Endodermal cell (in vitro differentiated cells): Measurements from ENCODE around the gene C8G. TPM values are rescaled to one million over a fixed set of nuclear protein-coding genes. Genes with fewer than 3 reads are reported as not detected.

Source experiments
- DNase-seq: peaks from one replicate; pipeline ENCODE4 v3.0.0-alpha.2; 2017
- H3K27ac ChIP-seq: 2 replicates; pipeline ENCODE4 v1.5.1; 2013; ENCODE audit warnings: mild to moderate bottlenecking, low read depth, low read length, moderate library complexity
- H3K27me3 ChIP-seq: 2 replicates; pipeline ENCODE4 v1.6.1; 2013; ENCODE audit warnings: mild to moderate bottlenecking, low read length, moderate library complexity; ENCODE audit not compliant: insufficient read depth, control insufficient read depth, poor library complexity, severe bottlenecking
- H3K36me3 ChIP-seq: 2 replicates; pipeline ENCODE4 v1.7.0; 2013; ENCODE audit warnings: mild to moderate bottlenecking, low read length, moderate library complexity; ENCODE audit not compliant: control insufficient read depth, insufficient read depth
- H3K4me1 ChIP-seq: one replicate; pipeline ENCODE4 v1.7.0; 2013; ENCODE audit warnings: low read length; ENCODE audit not compliant: control insufficient read depth, insufficient read depth
- H3K4me3 ChIP-seq: 2 replicates; pipeline ENCODE4 v1.5.1; 2013; ENCODE audit warnings: mild to moderate bottlenecking, low read length, moderate library complexity
- H3K9ac ChIP-seq: 2 replicates; pipeline ENCODE4 v1.6.1; 2013; ENCODE audit warnings: mild to moderate bottlenecking, low read length, moderate library complexity; ENCODE audit not compliant: poor library complexity, severe bottlenecking; ENCODE audit errors: extremely low read depth
- H3K9me3 ChIP-seq: 2 replicates; pipeline ENCODE4 v1.6.1; 2013; ENCODE audit warnings: mild to moderate bottlenecking, low read length, moderate library complexity; ENCODE audit not compliant: control insufficient read depth
- H3K27ac Mint-ChIP-seq: 2 replicates; pipeline ENCODE4 v1.8.0; 2020; ENCODE audit warnings: mixed read lengths
- H3K27me3 Mint-ChIP-seq: 2 replicates; pipeline ENCODE4 v1.8.0; 2021; ENCODE audit warnings: mild to moderate bottlenecking, mixed read lengths; ENCODE audit not compliant: insufficient read depth
- H3K36me3 Mint-ChIP-seq: 2 replicates; pipeline ENCODE4 v1.8.0; 2020; ENCODE audit warnings: low read depth, mixed read lengths
- H3K4me1 Mint-ChIP-seq: 2 replicates; pipeline ENCODE4 v1.8.0; 2020; ENCODE audit warnings: mixed read lengths
- H3K4me3 Mint-ChIP-seq: 2 replicates; pipeline ENCODE4 v1.8.0; 2020; ENCODE audit warnings: mild to moderate bottlenecking, moderate library complexity, mixed read lengths
- H3K9me3 Mint-ChIP-seq: 2 replicates; pipeline ENCODE4 v1.8.0; 2020; ENCODE audit warnings: mild to moderate bottlenecking, mixed read lengths
- CTCF ChIP-seq: fragments of 200-600 bp; sonication (generic); conservative IDR thresholded peaks from 2 replicates; pipeline ENCODE4 v1.5.0; 2021; ENCODE audit warnings: antibody characterized with exemption, mild to moderate bottlenecking
- WGBS, 2 experiments: methylation state at CpG; one replicate each; pipeline versions ENCODE4 v1.1.5 to v1.1.7; 2013; ENCODE audit warnings: missing lambda C conversion rate in 2 of 2, mixed read lengths in 1 of 2; ENCODE audit not compliant: insufficient coverage in 1 of 2, insufficient read length in 1 of 2; 5-methylcytosine and 5-hydroxymethylcytosine counted together
- total RNA-seq, 2 donors: library from RNA; stranded (reverse); fragmentation: NEBNext Ultra II Directional in 1 of 2; extraction: Animal tissue kit (Norgen Biotek cat#: 25700) in 1 of 2; gene quantifications; 2 replicates in 1 of 2; 3 replicates in 1 of 2; pipeline ENCODE4 v1.2.1, GENCODE V29; 2021

C8G gene
- total RNA-seq, 2 donors from 2014 or later: 1.2 to 1.6 TPM

- no peaks in the 10 kb centered on the region for H3K27me3 ChIP-seq
- Mint-ChIP-seq H3K9me3 (no peaks in the 10 kb centered on the region), H3K36me3 (peaks cover 14% of the 10 kb centered on the region), H3K4me3 (no peak overlapping the region), H3K27me3 (no peaks in the 10 kb centered on the region), H3K4me1 (peaks cover 7% of the 10 kb centered on the region), H3K27ac (no peak overlapping the region)
- no peak overlapping the region for H3K9ac ChIP-seq
- H3K27ac ChIP-seq: no peak overlapping the region
- no peak for TF ChIP-seq CTCF
- H3K36me3 ChIP-seq: peaks cover 22% of the 10 kb centered on the region
- DNase-seq: no peak
- no peak overlapping the region for H3K4me3 ChIP-seq
- WGBS, 2 experiments: 90 to 91% methylated on average over 17 to 30 of the region's 30 CpGs
- peaks cover 3% of the 10 kb centered on the region for H3K4me1 ChIP-seq
- H3K9me3 ChIP-seq: no peaks in the 10 kb centered on the region
These were observed 537 bp downstream of the C8G start for GRCh38 chr9:136945333-136946227.

DNA sequence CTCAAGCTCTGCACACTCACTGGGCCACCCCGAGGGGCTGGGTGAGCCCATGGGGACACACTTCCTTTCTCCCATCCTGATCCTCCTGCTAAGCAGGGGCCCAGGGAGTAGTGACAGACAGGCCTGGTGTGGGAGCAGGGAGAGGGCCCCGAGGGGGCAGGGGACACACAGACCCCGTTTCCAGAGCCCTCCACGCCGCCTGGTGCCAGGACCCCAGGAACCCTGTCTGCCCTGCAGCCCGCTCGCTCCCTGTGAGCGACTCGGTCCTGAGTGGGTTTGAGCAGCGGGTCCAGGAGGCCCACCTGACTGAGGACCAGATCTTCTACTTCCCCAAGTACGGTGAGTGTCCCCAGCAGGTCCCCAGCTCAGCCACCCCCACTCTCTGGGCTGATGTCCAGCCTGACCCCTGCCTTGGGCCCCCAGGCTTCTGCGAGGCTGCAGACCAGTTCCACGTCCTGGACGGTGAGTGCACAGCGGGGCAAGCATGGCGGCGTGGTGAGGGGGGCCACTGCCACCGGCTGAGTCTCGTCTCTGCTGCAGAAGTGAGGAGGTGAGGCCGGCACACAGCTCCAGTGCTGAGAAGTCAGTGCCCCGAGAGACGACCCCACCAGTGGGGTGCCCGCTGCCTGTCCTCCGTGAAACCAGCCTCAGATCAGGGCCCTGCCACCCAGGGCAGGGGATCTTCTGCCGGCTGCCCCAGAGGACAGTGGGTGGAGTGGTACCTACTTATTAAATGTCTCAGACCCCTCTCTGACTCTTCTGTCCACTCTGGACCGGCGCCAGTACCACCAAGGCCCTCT lies 1.4 kb downstream of the C8G start:
- Histone ChIP-seq H3K4me1 (peaks cover 3% of the 10 kb centered on the region), H3K9me3 (no peaks in the 10 kb centered on the region), H3K9ac (no peak overlapping the region), H3K27me3 (no peaks in the 10 kb centered on the region), H3K36me3 (peaks cover 16% of the 10 kb centered on the region), H3K27ac (no peak overlapping the region), H3K4me3 (no peak overlapping the region)
- peaks cover 10% of the 10 kb centered on the region for H3K36me3 Mint-ChIP-seq
- WGBS, 2 experiments: 89 to 92% methylated on average over 8 to 27 of the region's 27 CpGs
- no peak for DNase-seq
- H3K9me3 Mint-ChIP-seq: no peaks in the 10 kb centered on the region
- TF ChIP-seq CTCF: no peak
- no peak overlapping the region for H3K27ac Mint-ChIP-seq
- H3K27me3 Mint-ChIP-seq: no peaks in the 10 kb centered on the region
- H3K4me3 Mint-ChIP-seq: no peak overlapping the region
- H3K4me1 Mint-ChIP-seq: peaks cover 8% of the 10 kb centered on the region

DNA sequence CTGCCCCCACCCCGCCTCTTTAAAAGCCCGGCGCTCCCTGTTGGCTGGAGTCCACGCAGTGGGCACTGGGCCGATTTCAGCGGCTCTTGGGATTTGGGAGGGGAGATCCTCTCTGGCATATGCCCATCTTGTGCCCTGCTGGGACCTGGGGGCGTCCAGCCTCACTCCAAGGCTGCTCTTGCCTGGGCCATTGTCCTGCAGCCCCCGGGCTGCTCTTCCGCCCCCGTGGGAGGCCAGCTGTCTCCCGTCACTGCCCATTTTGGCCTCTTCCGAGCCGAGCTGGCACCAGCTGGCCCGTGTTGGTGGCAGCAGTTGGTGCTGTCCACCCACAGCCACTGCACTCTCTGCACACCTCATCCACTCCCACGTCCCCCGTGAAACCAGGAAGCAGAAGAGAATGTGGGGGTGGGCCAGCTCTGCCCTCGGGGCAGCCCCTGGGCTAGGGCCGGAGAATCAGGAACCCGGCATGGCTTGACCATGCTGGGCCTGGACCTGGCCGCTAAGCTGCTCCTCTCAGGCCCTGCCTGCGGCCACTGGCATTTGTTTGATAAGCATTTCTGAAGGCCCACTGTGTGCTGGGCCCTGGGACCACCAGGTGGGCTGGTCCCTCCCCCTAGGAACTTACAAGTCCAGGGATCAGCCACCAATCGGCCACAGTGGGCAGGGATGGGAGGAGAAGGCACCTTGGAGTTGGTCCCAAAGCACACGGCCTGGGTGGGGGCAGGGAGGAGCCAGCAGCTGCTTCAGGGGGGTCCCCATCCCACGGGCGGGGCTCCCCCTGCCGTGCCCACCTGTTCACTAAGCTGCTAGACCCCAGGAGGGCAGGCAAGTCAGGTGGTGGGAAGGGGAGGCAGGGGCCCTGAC lies 2.2 kb downstream of the C8G start:
- no peak overlapping the region for H3K4me3 Mint-ChIP-seq
- no peak overlapping the region for H3K9ac ChIP-seq
- H3K9me3 ChIP-seq: no peaks in the 10 kb centered on the region
- no peaks in the 10 kb centered on the region for H3K27me3 Mint-ChIP-seq
- no peak for DNase-seq
- peaks cover 8% of the 10 kb centered on the region for H3K36me3 ChIP-seq
- H3K4me1 ChIP-seq: peaks cover 3% of the 10 kb centered on the region
- H3K27me3 ChIP-seq: no peaks in the 10 kb centered on the region
- peaks cover 8% of the 10 kb centered on the region for H3K4me1 Mint-ChIP-seq
- H3K9me3 Mint-ChIP-seq: no peaks in the 10 kb centered on the region
- H3K36me3 Mint-ChIP-seq: peaks cover 5% of the 10 kb centered on the region
- 73 to 84% methylated on average over 14 to 26 of the region's 26 CpGs for WGBS, 2 experiments
- no peak overlapping the region for H3K27ac Mint-ChIP-seq
- no peak overlapping the region for H3K4me3 ChIP-seq
- no peak overlapping the region for H3K27ac ChIP-seq
- no peak for TF ChIP-seq CTCF
